KMS-11 (cell line): ENCODE data around the gene CD99.
"Not testable (repeated sequence)": the region's sequence is repeated elsewhere in the genome, so short reads cannot be mapped to it uniquely, and the experiment has no call there.

Experiments
- H2AFZ ChIP-seq: fragments of 200-600 bp; sonication (generic); 2 replicates; pipeline ENCODE4 v1.6.1; 2016; ENCODE audit warnings: antibody characterized with exemption, mixed run types, low read depth
- H3K27ac ChIP-seq: fragments of 200-600 bp; sonication (generic); 2 replicates; pipeline ENCODE4 v1.6.1; 2016; ENCODE audit warnings: mild to moderate bottlenecking, mixed run types
- H3K27me3 ChIP-seq: fragments of 200-600 bp; sonication (generic); 2 replicates; pipeline ENCODE4 v1.6.1; 2017; ENCODE audit warnings: mild to moderate bottlenecking, low read depth, mixed run types, moderate library complexity; ENCODE audit not compliant: insufficient read depth
- H3K36me3 ChIP-seq: fragments of 200-600 bp; sonication (generic); 2 replicates; pipeline ENCODE4 v1.6.1; 2017; ENCODE audit warnings: mild to moderate bottlenecking, mixed run types; ENCODE audit not compliant: insufficient read depth
- H3K4me1 ChIP-seq: fragments of 200-600 bp; sonication (generic); 2 replicates; pipeline ENCODE4 v1.6.1; 2016; ENCODE audit warnings: mild to moderate bottlenecking, low read depth, mixed run types; ENCODE audit not compliant: poor library complexity, severe bottlenecking
- H3K4me2 ChIP-seq: fragments of 200-600 bp; sonication (generic); 2 replicates; pipeline ENCODE4 v1.7.0; 2016; ENCODE audit warnings: mild to moderate bottlenecking, mixed run types
- H3K4me3 ChIP-seq: fragments of 200-600 bp; sonication (generic); IDR thresholded peaks from 2 replicates; pipeline ENCODE4 v1.6.1; 2017; ENCODE audit warnings: low read depth, low read length, mixed read lengths; ENCODE audit not compliant: insufficient read depth
- H3K79me2 ChIP-seq: fragments of 200-600 bp; sonication (generic); 2 replicates; pipeline ENCODE4 v1.6.1; 2016; ENCODE audit warnings: low read depth, mixed run types; ENCODE audit not compliant: insufficient read depth
- H3K9ac ChIP-seq: fragments of 200-600 bp; sonication (generic); 2 replicates; pipeline ENCODE4 v1.6.1; 2016; ENCODE audit warnings: mild to moderate bottlenecking, mixed run types
- H4K20me1 ChIP-seq: fragments of 200-600 bp; sonication (generic); 2 replicates; pipeline ENCODE4 v1.6.1; 2016; ENCODE audit warnings: mild to moderate bottlenecking, mixed run types; ENCODE audit not compliant: insufficient read depth
- TF ChIP-seq, protein P1 (sequence below): fragments of 200-600 bp; sonication (generic); conservative IDR thresholded peaks from 2 replicates; pipeline ENCODE4 v1.6.1; 2017; ENCODE audit warnings: low read depth, mild to moderate bottlenecking, antibody characterized with exemption, low read length, moderate library complexity, mixed read lengths

Gene CD99

GRCh38 chrX:2766906-2767305, 75.8 kb downstream of the CD99 start:
- H3K4me2 ChIP-seq: no peak overlapping the region
- no peaks in the 10 kb centered on the region for H3K4me1 ChIP-seq
- H4K20me1 ChIP-seq: no peaks in the 10 kb centered on the region
- no peak overlapping the region for H3K4me3 ChIP-seq
- no peaks in the 10 kb centered on the region for H3K27me3 ChIP-seq
- H3K79me2 ChIP-seq: no peaks in the 10 kb centered on the region
- no peak overlapping the region for H2AFZ ChIP-seq
- TF ChIP-seq, protein P1, sequence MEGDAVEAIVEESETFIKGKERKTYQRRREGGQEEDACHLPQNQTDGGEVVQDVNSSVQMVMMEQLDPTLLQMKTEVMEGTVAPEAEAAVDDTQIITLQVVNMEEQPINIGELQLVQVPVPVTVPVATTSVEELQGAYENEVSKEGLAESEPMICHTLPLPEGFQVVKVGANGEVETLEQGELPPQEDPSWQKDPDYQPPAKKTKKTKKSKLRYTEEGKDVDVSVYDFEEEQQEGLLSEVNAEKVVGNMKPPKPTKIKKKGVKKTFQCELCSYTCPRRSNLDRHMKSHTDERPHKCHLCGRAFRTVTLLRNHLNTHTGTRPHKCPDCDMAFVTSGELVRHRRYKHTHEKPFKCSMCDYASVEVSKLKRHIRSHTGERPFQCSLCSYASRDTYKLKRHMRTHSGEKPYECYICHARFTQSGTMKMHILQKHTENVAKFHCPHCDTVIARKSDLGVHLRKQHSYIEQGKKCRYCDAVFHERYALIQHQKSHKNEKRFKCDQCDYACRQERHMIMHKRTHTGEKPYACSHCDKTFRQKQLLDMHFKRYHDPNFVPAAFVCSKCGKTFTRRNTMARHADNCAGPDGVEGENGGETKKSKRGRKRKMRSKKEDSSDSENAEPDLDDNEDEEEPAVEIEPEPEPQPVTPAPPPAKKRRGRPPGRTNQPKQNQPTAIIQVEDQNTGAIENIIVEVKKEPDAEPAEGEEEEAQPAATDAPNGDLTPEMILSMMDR: no peak
- no peak overlapping the region for H3K27ac ChIP-seq
- H3K9ac ChIP-seq: no peak overlapping the region
- H3K36me3 ChIP-seq: no peaks in the 10 kb centered on the region

- TF ChIP-seq, protein P1: no peak
- Histone ChIP-seq H3K9ac (no peak overlapping the region), H3K4me1 (no peaks in the 10 kb centered on the region), H3K79me2 (no peaks in the 10 kb centered on the region), H3K4me3 (no peak overlapping the region), H3K27me3 (no peaks in the 10 kb centered on the region), H3K4me2 (no peak overlapping the region), H3K36me3 (no peaks in the 10 kb centered on the region), H2AFZ (no peak overlapping the region), H4K20me1 (no peaks in the 10 kb centered on the region), H3K27ac (no peak overlapping the region)
Measured at GRCh38 chrX:2767631-2768455, 76.7 kb downstream of the CD99 start.

DNA sequence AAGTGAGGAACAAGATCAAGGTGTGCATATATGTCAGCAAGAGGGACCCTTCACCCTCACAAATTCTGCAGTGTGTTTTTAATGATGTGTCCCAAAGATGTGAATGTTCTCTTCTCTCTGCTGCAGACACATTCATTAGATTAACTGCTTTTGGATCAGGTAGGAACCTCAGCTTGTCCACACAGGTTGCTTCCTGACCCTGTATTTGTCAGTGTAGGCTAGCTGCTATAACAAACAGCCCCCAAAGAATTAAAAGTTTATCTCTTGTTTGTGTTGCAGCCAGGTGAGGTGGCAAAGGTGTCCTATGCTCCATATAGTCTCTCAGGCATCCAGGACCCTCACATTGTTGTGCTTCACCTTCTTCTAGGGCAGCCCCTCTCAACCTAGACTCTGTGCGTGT, 78.5 kb downstream of the CD99 start:
- Histone ChIP-seq H3K27me3 (no peaks in the 10 kb centered on the region), H3K79me2 (no peaks in the 10 kb centered on the region), H3K4me3 (no peak overlapping the region), H3K36me3 (no peaks in the 10 kb centered on the region), H3K27ac (no peak overlapping the region), H3K4me2 (no peak overlapping the region), H4K20me1 (no peaks in the 10 kb centered on the region), H2AFZ (no peak overlapping the region), H3K9ac (no peak overlapping the region), H3K4me1 (no peaks in the 10 kb centered on the region)
- TF ChIP-seq, protein P1: no peak

- H2AFZ ChIP-seq: not testable (repeated sequence)
Measured at GRCh38 chrX:2773166-2774055, 82.3 kb downstream of the CD99 start.

GRCh38 chrX:2774057-2774456, 83.0 kb downstream of the CD99 start:
- Histone ChIP-seq H3K4me2 (no peak overlapping the region), H3K36me3 (no peaks in the 10 kb centered on the region), H3K9ac (no peak overlapping the region), H3K27ac (no peak overlapping the region), H3K27me3 (no peaks in the 10 kb centered on the region), H3K4me1 (no peaks in the 10 kb centered on the region), H4K20me1 (no peaks in the 10 kb centered on the region), H3K4me3 (no peak overlapping the region), H2AFZ (no peak overlapping the region), H3K79me2 (no peaks in the 10 kb centered on the region)
- TF ChIP-seq, protein P1: no peak

More at GRCh38 chrX:2773166-2774055, 82.3 kb downstream of the CD99 start:
- not testable (repeated sequence) for H3K27ac ChIP-seq, H3K4me2 ChIP-seq, H3K4me1 ChIP-seq, H3K9ac ChIP-seq, H3K27me3 ChIP-seq, H3K79me2 ChIP-seq, H3K4me3 ChIP-seq, H4K20me1 ChIP-seq, H3K36me3 ChIP-seq
